IPS-15b (cell line): ENCODE data around the gene ADM.

Experiments used
- H3K27me3 ChIP-seq: one replicate; pipeline ENCODE4 v1.6.1; 2013; ENCODE audit warnings: low read length; ENCODE audit not compliant: control insufficient read depth, insufficient read depth
- H3K36me3 ChIP-seq: one replicate; pipeline ENCODE4 v1.6.1; 2013; ENCODE audit warnings: low read length; ENCODE audit not compliant: control insufficient read depth, insufficient read depth
- H3K4me1 ChIP-seq: one replicate; pipeline ENCODE4 v1.6.1; 2013; ENCODE audit warnings: mild to moderate bottlenecking, low read length; ENCODE audit not compliant: control insufficient read depth, insufficient read depth
- H3K4me3 ChIP-seq: one replicate; pipeline ENCODE4 v1.5.1; 2013; ENCODE audit warnings: low read depth, low read length
- H3K9ac ChIP-seq: one replicate; pipeline ENCODE4 v1.6.1; 2013; ENCODE audit warnings: low read depth, mild to moderate bottlenecking, low read length
- H3K9me3 ChIP-seq: one replicate; pipeline ENCODE4 v1.6.1; 2013; ENCODE audit warnings: mild to moderate bottlenecking, low read length; ENCODE audit not compliant: control insufficient read depth, insufficient read depth

ADM gene

DNA sequence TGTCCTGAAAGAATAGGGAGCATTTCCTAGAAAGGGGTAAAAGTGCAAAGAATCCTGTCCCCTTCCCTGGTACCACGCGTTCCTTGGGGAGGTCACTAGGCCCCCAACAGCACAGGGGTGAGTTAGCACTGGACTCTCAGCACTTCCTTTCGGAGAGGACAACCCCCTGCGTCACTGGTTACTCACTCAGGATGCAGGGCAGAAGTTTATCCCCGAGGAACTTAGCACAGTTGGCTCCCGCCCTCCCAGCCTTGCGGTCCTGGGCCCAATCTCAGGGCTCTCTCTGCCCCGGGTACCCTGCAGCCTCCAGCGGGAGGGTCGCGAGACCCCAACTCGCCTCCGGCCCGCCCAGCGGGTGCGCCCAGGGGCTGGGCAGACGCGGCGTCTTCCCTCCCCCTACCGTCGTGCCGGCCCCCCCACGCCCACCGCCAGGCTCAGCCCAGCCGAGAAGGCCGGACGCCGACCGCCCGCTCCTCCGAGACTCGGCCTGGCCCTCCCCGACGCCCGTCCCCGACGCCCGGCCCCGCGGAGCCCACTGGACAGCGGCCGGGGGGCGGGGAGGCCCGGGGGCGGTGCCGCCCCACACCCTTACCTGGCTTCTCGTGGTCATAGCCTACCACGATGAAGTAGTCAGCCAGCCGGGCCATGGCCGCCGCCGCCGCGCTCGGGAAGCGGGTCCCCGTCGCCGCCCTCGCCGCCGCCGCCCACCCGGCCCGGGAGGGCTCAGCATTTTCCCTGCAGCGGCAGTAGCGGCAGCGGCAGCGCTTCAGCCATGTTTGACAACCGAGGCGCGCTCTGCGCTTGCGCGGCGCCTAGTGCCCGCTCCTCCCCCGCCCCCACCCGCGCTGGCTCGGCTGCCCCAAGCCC is 11.2 kb upstream of the ADM start, which contains the start of gene SBF2:
TSS of gene SBF2 (minus strand) at position 797 of the 867 bp plus-strand sequence. CDS start at position 647, 150 bp downstream.
- peaks cover 11% of the 10 kb centered on the region for H3K27me3 ChIP-seq
- H3K4me1 ChIP-seq: peaks cover 13% of the 10 kb centered on the region
- H3K9me3 ChIP-seq: no peaks in the 10 kb centered on the region
- H3K36me3 ChIP-seq: no peaks in the 10 kb centered on the region
- H3K9ac ChIP-seq: peak within 1 kb of the TSS; percentile 84
- peak within 1 kb of the TSS; percentile 95 for H3K4me3 ChIP-seq

DNA sequence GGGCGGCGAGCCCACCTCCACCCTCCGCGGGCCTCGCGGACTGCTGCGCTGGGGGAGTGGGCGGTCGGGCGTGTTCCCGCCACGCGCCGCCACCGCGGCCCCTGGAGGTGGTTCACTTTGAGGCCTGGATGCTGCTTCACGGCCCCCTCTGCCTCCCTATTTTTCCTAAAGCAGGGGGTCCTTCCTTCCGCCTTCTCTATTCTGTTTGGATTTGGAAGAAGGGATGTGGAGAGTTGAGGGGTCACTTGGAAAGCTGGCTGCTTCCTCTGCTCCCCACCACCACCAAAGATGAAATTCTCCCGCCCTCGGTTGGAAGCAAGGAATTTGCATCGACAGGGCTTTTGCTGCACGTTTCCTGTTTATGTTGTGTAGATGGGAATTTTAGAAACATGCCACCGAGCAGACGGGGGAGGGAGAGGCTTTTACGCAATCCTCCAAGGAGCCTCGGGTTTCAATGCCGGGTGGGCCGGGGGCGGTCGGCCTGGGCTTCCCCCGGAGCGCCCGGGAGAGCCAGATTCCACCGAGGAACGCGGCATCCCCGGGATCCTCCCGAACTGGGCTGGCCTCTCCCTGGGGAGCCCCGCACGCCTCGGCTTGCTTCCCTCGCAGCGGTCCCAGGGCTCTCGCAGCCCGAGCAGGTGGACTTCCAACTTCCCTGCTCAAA is 10.5 kb upstream of the ADM start:
- Histone ChIP-seq H3K27me3 (peaks cover 11% of the 10 kb centered on the region), H3K36me3 (no peaks in the 10 kb centered on the region), H3K4me1 (peaks cover 13% of the 10 kb centered on the region), H3K9me3 (no peaks in the 10 kb centered on the region), H3K4me3 (peak overlapping the region; percentile 95), H3K9ac (peak overlapping the region; percentile 84)

- no peak overlapping the region for H3K9ac ChIP-seq
- H3K4me3 ChIP-seq: peak overlapping the region; percentile 95
- peaks cover 8% of the 10 kb centered on the region for H3K4me1 ChIP-seq
- peaks cover 15% of the 10 kb centered on the region for H3K27me3 ChIP-seq
- no peaks in the 10 kb centered on the region for H3K9me3 ChIP-seq
- no peaks in the 10 kb centered on the region for H3K36me3 ChIP-seq
Measured at GRCh38 chr11:10295064-10295901, 9.6 kb upstream of the ADM start.

- peaks cover 45% of the 10 kb centered on the region for H3K27me3 ChIP-seq
- no peak overlapping the region for H3K9ac ChIP-seq
- no peaks in the 10 kb centered on the region for H3K36me3 ChIP-seq
- H3K9me3 ChIP-seq: no peaks in the 10 kb centered on the region
- no peak overlapping the region for H3K4me3 ChIP-seq
- peaks cover 9% of the 10 kb centered on the region for H3K4me1 ChIP-seq
Measured at GRCh38 chr11:10298342-10298741, 6.5 kb upstream of the ADM start.

GRCh38 chr11:10301656-10302358 is 3.1 kb upstream of the ADM start:
- Histone ChIP-seq H3K27me3 (peaks cover 61% of the 10 kb centered on the region), H3K4me1 (peaks cover 9% of the 10 kb centered on the region), H3K9me3 (no peaks in the 10 kb centered on the region), H3K36me3 (peaks cover 6% of the 10 kb centered on the region), H3K4me3 (peak overlapping the region; percentile 84), H3K9ac (no peak overlapping the region)

DNA sequence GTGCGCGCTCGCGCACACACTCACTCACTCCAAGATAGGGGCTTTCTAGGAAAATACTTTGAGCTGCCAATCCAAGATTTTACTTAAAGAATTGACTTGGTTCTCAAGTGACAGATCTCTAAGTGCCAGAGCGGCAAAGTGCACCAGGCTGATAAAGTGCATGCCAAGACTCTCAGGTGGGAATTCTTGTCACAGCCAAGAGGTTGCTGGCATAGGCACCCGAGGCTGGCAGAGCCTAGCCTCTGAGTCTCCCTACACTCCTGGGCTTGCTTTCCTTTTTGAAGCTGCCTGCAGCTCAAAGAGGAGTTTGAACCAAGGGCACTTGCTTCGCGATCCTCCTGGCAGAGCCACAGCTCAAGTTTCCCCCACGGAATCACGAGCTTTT is 2.5 kb upstream of the ADM start:
- Histone ChIP-seq H3K27me3 (peaks cover 65% of the 10 kb centered on the region), H3K36me3 (peaks cover 7% of the 10 kb centered on the region), H3K9ac (peak overlapping the region; percentile 81), H3K9me3 (no peaks in the 10 kb centered on the region), H3K4me1 (peaks cover 9% of the 10 kb centered on the region), H3K4me3 (peak overlapping the region; percentile 84)

- peak overlapping the region; percentile 84 for H3K4me3 ChIP-seq
- peaks cover 9% of the 10 kb centered on the region for H3K4me1 ChIP-seq
- peaks cover 65% of the 10 kb centered on the region for H3K27me3 ChIP-seq
- H3K36me3 ChIP-seq: peaks cover 7% of the 10 kb centered on the region
- H3K9ac ChIP-seq: peak overlapping the region; percentile 81
- no peaks in the 10 kb centered on the region for H3K9me3 ChIP-seq
Measured at GRCh38 chr11:10302744-10303557, 1.9 kb upstream of the ADM start.

GRCh38 chr11:10303558-10304363 is 1.1 kb upstream of the ADM start:
- peaks cover 16% of the 10 kb centered on the region for H3K4me1 ChIP-seq
- H3K9me3 ChIP-seq: no peaks in the 10 kb centered on the region
- peaks cover 7% of the 10 kb centered on the region for H3K36me3 ChIP-seq
- peak overlapping the region; percentile 84 for H3K4me3 ChIP-seq
- peak overlapping the region; percentile 81 for H3K9ac ChIP-seq
- H3K27me3 ChIP-seq: peaks cover 69% of the 10 kb centered on the region

GRCh38 chr11:10305262-10305963 is 540 bp downstream of the ADM start:
- Histone ChIP-seq H3K9ac (peak overlapping the region; percentile 71), H3K4me3 (peak overlapping the region; percentile 84), H3K27me3 (peaks cover 67% of the 10 kb centered on the region), H3K4me1 (peaks cover 28% of the 10 kb centered on the region), H3K9me3 (no peaks in the 10 kb centered on the region), H3K36me3 (peaks cover 7% of the 10 kb centered on the region)
